Natural killer cell treated with Interleukin-12 subunit alpha and Interleukin-12 subunit beta and Interleukin-15 and Interleukin-18, amount 100 ng/mL, for 72 hours (primary cell): ENCODE data around the gene PTGER2. TPM values are rescaled to one million over a fixed set of nuclear protein-coding genes. Genes with fewer than 3 reads are reported as not detected.

Source experiments
- ATAC-seq, 2 donors: fragments of 150-1000 bp; cut with Tn5 transposase in 1 of 2; sonication (Bioruptor Pico), chemical (Tn5 transposase) in 1 of 2; 2 replicates each; pipeline ENCODE4 v1.10.0; 2021
- DNase-seq: peaks from one replicate; pipeline ENCODE4 v3.0.0; 2022; ENCODE audit warnings: low spot score
- H3K27ac Mint-ChIP-seq, 2 donors: 1 replicate in 1 of 2; 2 replicates in 1 of 2; pipeline ENCODE4 v1.8.0; 2022; ENCODE audit warnings: mixed read lengths in 2 of 2, mild to moderate bottlenecking in 1 of 2, moderate library complexity in 1 of 2
- H3K27me3 Mint-ChIP-seq, 2 donors: 1 replicate in 1 of 2; 2 replicates in 1 of 2; pipeline ENCODE4 v1.8.0; 2022; ENCODE audit warnings: mixed read lengths in 2 of 2
- H3K36me3 Mint-ChIP-seq: one replicate; pipeline ENCODE4 v1.8.0; 2022; ENCODE audit warnings: mixed read lengths
- H3K4me1 Mint-ChIP-seq, 2 donors: 1 replicate in 1 of 2; 2 replicates in 1 of 2; pipeline ENCODE4 v1.8.0; 2022; ENCODE audit warnings: low read depth in 2 of 2, mixed read lengths in 2 of 2, mild to moderate bottlenecking in 1 of 2
- H3K4me3 Mint-ChIP-seq: one replicate; pipeline ENCODE4 v1.8.0; 2022; ENCODE audit warnings: mixed read lengths
- H3K9me3 Mint-ChIP-seq: 2 replicates; pipeline ENCODE4 v1.8.0; 2022; ENCODE audit warnings: mixed read lengths
- total RNA-seq, 2 donors: library from RNA; stranded (reverse); gene quantifications; one replicate each; pipeline ENCODE4 v1.2.3, GENCODE V29; 2022

Gene PTGER2
- total RNA-seq, 2 donors from 2014 or later, result 94.5 to 96.0 TPM

DNA sequence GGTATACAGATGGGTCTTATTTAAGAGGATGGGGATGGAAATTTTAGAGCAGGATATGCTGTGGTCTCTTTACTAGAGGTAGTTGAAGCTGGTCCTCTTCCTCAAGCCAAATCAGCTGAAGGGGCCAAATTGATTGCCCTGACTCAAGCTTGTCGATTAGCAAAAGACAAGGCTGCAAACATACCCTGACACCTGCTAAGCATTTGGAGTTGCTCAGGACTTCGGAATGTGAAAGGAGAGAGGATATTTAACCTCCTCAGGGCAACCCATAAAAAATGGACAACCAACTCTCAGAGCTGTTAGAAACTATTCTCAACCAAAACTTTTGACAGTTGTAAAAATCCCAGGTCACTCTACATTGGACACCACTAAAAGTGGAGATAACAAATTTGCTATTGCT is 31.0 kb upstream of the PTGER2 start:
- peaks cover 15% of the 10 kb centered on the region for H3K36me3 Mint-ChIP-seq
- DNase-seq, result no peak
- H3K27me3 Mint-ChIP-seq, result no peaks in the 10 kb centered on the region
- no peak for ATAC-seq
- H3K27ac Mint-ChIP-seq, result peak overlapping the region in 1 of 2 donors; percentile 86
- no peaks in the 10 kb centered on the region for H3K9me3 Mint-ChIP-seq
- H3K4me1 Mint-ChIP-seq, result peaks cover 64 to 67% of the 10 kb centered on the region in 2 donors
- no peak overlapping the region for H3K4me3 Mint-ChIP-seq

DNA sequence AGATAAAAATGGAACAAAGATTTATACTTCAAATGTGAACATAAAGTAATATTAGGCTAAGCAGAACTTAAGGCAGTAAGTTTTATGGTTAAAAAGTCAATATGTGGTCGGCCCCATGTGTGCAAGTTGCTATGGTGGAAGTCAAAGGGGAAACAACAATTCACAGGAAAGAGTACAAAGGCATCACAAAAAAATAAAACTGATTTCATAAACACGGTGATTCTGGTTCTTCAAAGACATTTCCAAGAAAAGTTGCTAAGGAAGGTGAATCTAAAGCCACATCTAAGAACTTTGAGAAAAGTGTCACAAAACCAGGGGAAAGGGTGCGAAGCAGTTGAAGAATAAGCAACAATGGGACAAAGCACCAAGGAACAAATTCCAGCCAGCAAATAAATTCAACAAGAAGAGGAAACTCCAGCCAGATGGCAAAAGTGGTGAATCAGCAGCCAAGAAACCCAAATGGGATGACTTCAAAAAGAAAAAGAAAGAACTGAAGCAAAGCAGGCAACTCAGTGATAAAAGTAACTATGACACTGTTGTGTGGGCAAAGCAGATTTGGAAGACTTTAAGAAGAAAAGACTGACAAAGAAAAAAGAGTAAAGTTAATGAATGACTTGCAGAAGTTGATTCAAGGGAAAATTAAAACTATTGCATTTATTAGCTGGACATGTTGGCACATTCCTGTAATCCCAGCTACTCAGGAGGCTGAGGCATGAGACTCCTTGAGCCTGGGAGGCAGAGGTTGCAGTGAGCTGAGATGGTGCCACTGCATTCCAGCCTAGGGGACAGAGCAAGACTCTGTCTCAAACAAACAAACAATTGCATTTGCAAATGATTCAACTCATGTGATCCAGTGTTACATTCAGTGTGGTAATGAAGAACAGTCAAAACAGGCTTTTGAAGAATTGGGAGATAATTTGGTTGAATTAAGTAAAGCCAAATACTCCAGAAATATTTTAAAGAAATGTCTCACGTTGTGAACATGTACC is 27.2 kb upstream of the PTGER2 start:
- Mint-ChIP-seq H3K36me3 (peaks cover 21% of the 10 kb centered on the region), H3K4me3 (peak overlapping the region; percentile 49), H3K27me3 (no peaks in the 10 kb centered on the region), H3K27ac (peak overlapping the region; percentile 36 to 53), H3K4me1 (peaks cover 48 to 51% of the 10 kb centered on the region in 2 donors), H3K9me3 (peaks cover 2% of the 10 kb centered on the region)
- no peak for ATAC-seq
- no peak for DNase-seq

DNA sequence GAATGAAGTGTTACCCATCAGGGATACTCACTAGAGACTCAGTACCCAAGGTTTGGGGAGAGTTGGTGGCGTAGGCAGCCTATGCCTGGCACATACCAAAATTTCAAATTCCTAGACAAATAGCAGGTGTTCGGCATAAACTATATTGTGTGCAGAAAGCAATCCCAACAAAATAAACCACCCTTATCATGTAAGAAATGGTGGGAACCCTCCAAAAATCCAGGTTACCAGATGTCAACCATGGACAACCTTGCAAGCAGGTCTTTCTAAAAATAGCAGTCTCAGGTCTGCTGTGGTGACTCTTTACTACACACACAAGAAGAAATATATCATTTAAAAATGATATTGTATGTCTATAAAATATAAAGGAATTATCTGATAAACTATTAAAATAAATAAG is 17.7 kb upstream of the PTGER2 start:
- no peak for ATAC-seq
- no peaks in the 10 kb centered on the region for H3K27me3 Mint-ChIP-seq
- no peak overlapping the region for H3K27ac Mint-ChIP-seq
- no peak overlapping the region for H3K4me3 Mint-ChIP-seq
- peaks cover 11% of the 10 kb centered on the region for H3K36me3 Mint-ChIP-seq
- DNase-seq, result no peak
- H3K4me1 Mint-ChIP-seq, result peaks cover 23 to 31% of the 10 kb centered on the region in 2 donors
- no peaks in the 10 kb centered on the region for H3K9me3 Mint-ChIP-seq

DNA sequence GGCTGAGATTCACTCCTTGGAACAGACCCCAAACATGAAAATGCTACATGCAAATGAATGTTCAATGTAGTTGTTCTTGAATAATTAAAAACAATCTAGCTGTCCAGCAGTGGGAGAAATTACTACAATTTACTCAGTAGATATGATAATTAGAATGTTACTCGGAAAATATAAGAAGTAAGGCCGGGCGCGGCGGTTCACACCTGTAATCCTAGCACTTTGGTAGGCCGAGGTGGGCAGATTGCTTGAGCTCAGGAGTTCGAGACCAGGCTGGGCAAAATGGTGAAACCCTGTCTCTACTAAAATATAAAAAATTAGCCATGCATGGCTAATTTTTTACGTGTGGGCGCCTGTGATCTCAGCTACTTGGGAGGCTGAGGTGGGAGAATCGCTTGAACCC is 15.3 kb upstream of the PTGER2 start:
- Mint-ChIP-seq H3K27me3 (no peaks in the 10 kb centered on the region), H3K36me3 (peaks cover 16% of the 10 kb centered on the region), H3K27ac (peak overlapping the region; percentile 65 to 68), H3K4me3 (peak overlapping the region; percentile 31), H3K9me3 (no peaks in the 10 kb centered on the region), H3K4me1 (peaks cover 37 to 51% of the 10 kb centered on the region in 2 donors)
- no peak for DNase-seq
- ATAC-seq, result no peak

DNA sequence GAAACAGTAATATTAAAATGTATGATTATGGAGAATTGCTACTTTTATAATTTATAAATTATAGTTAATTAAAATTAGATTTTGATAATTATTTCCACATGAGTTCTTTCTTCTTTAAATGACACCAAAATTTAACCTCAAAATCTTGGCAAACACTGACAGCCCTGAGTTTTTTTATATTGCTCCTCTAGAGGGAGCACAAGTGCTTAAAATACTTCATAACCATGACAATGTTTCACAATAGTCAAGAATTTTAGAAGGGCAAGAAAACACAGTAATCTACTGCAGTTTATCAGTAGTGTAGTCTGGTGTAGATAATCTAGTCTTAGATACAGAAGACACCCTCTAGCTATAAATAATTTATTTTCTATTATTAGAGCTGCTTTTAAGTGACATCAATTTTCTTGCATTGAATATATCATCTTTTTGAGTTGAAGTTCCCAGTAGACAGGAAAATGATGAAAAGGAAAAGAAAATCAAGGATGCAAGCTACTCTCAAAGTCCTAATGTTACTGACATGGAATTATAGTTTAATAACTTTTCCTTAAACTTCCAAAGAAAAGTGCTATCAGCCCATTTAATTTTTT is 14.3 kb upstream of the PTGER2 start:
- peaks cover 23% of the 10 kb centered on the region for H3K36me3 Mint-ChIP-seq
- no peaks in the 10 kb centered on the region for H3K27me3 Mint-ChIP-seq
- ATAC-seq (peak; percentile 46 to 73), DNase-seq (no peak)
- H3K27ac Mint-ChIP-seq, result peak overlapping the region; percentile 55 to 78
- peaks cover 44 to 61% of the 10 kb centered on the region in 2 donors for H3K4me1 Mint-ChIP-seq
- H3K4me3 Mint-ChIP-seq, result no peak overlapping the region
- no peaks in the 10 kb centered on the region for H3K9me3 Mint-ChIP-seq

DNA sequence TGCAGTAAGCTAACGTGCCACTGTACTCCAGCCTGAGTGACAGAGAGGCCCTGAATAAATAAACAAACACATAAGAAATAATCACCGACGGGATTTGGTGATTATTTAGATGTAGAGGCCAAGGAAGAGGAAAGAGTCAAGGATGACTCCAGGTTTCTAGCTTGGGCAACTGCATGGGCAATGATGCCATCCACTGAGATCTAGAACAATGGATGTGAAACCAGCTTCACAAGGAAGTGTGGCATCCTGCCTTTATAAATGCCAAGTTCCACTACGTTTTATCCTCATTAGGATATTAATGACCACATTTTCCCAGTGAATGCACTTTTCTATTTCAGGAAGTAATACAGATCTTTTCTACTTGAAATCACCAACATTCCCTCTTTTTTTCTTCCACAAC is 10.9 kb upstream of the PTGER2 start:
- no peak for DNase-seq
- H3K9me3 Mint-ChIP-seq, result no peaks in the 10 kb centered on the region
- no peak overlapping the region for H3K4me3 Mint-ChIP-seq
- no peak for ATAC-seq
- no peaks in the 10 kb centered on the region for H3K27me3 Mint-ChIP-seq
- peaks cover 28% of the 10 kb centered on the region for H3K36me3 Mint-ChIP-seq
- peaks cover 53 to 75% of the 10 kb centered on the region in 2 donors for H3K4me1 Mint-ChIP-seq
- H3K27ac Mint-ChIP-seq, result peak overlapping the region; percentile 55 to 78

DNA sequence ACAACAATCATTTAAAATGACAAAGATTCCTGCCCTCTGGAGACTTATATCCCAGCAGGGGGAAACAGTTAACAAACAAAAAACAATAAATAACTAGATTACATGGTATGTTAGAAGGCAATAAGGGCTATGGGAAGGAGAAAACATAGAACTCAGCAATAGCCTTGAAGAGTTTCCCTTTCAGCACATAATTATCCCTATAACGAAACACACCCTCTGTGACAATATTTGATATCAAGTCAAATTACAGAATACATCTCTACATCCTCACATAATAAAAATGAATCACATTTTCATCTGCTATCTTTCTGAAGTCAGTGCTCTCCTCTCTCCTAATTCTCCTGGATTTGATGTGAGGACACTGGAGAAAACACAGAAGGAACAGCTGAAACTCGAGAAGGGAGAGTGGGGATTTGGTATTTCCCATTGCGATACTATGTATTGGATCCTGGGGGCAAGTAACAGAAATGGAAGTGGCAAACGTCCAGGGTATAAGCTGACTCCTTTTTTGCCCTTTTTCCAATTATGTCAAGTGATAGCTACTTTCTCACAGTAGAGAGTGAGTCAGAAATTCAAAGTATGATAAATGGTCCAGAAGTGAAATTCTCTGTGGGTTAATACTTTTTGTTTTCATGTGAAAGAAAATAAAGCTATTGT is 9.7 kb upstream of the PTGER2 start:
- H3K4me3 Mint-ChIP-seq, result no peak overlapping the region

DNA sequence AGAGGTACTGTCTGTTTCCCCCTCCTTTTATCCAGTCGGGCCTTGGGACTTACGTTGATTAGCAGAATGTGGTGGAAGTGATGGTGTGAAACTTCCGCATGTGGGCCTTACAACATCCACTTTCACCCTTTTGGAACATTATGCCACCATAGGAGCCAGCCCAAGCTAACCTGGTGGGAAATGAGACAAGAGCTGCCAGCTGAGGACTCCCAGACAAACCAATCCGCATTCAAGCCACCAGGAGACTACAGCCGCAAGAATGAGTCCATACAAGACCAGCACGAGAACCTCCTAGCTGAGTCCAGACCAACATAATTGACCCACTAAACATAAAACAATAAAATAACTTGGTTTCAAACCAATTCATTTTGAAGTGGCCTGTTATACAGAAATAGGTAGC is 9.1 kb upstream of the PTGER2 start:
- Mint-ChIP-seq H3K36me3 (peaks cover 25% of the 10 kb centered on the region), H3K27ac (peak overlapping the region; percentile 55 to 58), H3K27me3 (no peaks in the 10 kb centered on the region), H3K9me3 (no peaks in the 10 kb centered on the region), H3K4me3 (no peak overlapping the region), H3K4me1 (peaks cover 57 to 69% of the 10 kb centered on the region in 2 donors)
- ATAC-seq (no peak), DNase-seq (no peak)

More for the DNA sequence above, 9.7 kb upstream of the PTGER2 start:
- no peaks in the 10 kb centered on the region for H3K9me3 Mint-ChIP-seq
- DNase-seq, result no peak
- peaks cover 25% of the 10 kb centered on the region for H3K36me3 Mint-ChIP-seq
- peak overlapping the region; percentile 55 to 58 for H3K27ac Mint-ChIP-seq
- peaks cover 54 to 75% of the 10 kb centered on the region in 2 donors for H3K4me1 Mint-ChIP-seq
- ATAC-seq, result no peak
- no peaks in the 10 kb centered on the region for H3K27me3 Mint-ChIP-seq

DNA sequence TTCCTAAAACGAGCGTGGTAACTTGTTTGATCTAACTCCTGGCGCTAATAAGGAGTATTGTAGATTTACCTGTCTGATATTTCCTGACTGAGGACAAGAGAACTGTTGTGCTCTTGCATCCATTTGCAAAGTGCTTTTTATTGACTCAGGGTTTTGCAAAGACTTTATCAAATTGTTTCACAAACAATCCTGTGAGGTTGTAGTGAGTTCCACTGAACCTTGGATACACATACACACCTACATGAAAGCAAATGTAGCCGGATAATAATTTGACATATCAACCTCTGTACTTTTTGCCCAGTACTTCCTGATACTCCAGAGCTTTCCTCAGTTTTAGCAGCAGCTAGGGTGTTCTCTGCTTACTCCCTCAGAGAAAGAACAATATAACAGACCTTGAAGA is 6.7 kb upstream of the PTGER2 start:
- peaks cover 38% of the 10 kb centered on the region for H3K36me3 Mint-ChIP-seq
- H3K4me1 Mint-ChIP-seq, result peaks cover 61 to 63% of the 10 kb centered on the region in 2 donors
- H3K27ac Mint-ChIP-seq, result peak overlapping the region; percentile 74 to 98

DNA sequence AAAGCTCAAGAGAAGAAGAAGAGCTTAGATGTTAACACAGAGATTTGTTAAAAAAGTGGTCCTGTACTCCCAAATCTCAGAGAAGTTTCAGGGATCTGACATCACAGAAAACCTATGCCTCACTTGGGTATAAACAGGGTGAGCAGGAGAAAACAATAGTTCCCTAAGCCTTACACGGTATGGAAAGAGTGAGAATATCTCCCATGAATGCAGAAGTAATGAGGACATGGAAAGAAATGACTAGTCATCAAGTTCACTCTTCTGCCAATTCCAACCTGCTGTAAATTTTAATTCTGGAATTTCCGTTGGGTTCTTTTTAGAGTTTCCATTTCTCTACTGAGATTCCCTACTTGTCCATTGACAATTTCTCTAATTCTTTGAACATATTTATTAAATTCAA is 6.2 kb upstream of the PTGER2 start:
- ATAC-seq, result no peak
- peaks cover 43% of the 10 kb centered on the region for H3K36me3 Mint-ChIP-seq
- H3K27me3 Mint-ChIP-seq, result no peaks in the 10 kb centered on the region
- H3K4me1 Mint-ChIP-seq, result peaks cover 62 to 63% of the 10 kb centered on the region in 2 donors
- no peak for DNase-seq
- H3K27ac Mint-ChIP-seq, result peak overlapping the region; percentile 74 to 98
- H3K9me3 Mint-ChIP-seq, result no peaks in the 10 kb centered on the region
- no peak overlapping the region for H3K4me3 Mint-ChIP-seq

More for the DNA sequence above, 6.7 kb upstream of the PTGER2 start:
- ATAC-seq, result no peak
- DNase-seq, result no peak
- Mint-ChIP-seq H3K4me3 (no peak overlapping the region), H3K27me3 (no peaks in the 10 kb centered on the region), H3K9me3 (no peaks in the 10 kb centered on the region)

DNA sequence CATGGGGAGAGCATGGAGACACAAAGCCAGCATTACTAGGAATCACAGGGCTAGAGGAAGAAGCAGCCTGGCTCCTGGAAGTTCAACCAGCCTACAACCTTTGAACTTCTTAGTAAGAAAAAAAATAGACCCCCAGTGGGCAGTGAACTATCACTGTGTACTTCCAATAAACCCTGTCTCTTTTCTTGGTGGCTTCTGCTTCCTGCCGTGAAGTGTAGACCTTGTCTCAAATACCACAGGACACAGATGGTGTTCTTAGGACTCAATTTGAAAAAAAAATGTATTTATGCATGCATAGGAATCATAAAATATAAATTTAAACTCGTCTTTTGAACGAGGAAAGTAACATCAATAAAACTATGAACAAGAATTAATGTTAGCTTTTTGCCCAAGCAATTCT is 3.6 kb upstream of the PTGER2 start:
- H3K9me3 Mint-ChIP-seq, result no peaks in the 10 kb centered on the region
- ATAC-seq (no peak), DNase-seq (no peak)
- peak overlapping the region; percentile 98 for H3K27ac Mint-ChIP-seq
- H3K27me3 Mint-ChIP-seq, result no peaks in the 10 kb centered on the region
- peaks cover 52% of the 10 kb centered on the region for H3K36me3 Mint-ChIP-seq
- H3K4me3 Mint-ChIP-seq, result peak overlapping the region; percentile 100
- H3K4me1 Mint-ChIP-seq, result peaks cover 53 to 61% of the 10 kb centered on the region in 2 donors

DNA sequence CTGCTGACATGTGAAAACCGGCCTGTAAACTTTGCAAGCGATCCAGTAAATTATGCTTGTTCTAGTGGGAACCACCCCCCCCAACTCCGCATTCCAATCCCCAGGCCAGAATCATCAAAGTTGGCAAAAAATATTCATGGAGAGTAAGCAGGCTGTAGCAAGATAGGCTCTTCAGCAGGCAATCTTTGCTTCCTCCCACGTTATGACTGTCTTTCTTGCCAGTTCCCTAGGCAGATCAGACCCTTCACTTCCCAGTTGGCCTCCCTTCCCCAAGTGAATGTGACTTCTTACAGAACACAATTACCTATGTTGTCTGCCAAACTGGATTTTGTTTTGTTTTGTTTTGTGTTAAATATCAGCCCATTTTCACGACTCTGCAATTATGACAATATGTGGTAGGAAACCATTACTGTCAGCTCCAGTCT is 1.2 kb upstream of the PTGER2 start:
- H3K27me3 Mint-ChIP-seq, result no peaks in the 10 kb centered on the region
- no peaks in the 10 kb centered on the region for H3K9me3 Mint-ChIP-seq
- ATAC-seq (no peak), DNase-seq (no peak)
- H3K4me3 Mint-ChIP-seq, result peak overlapping the region; percentile 100
- peaks cover 63% of the 10 kb centered on the region for H3K36me3 Mint-ChIP-seq
- H3K4me1 Mint-ChIP-seq, result peaks cover 52 to 62% of the 10 kb centered on the region in 2 donors
- peak overlapping the region; percentile 98 for H3K27ac Mint-ChIP-seq

DNA sequence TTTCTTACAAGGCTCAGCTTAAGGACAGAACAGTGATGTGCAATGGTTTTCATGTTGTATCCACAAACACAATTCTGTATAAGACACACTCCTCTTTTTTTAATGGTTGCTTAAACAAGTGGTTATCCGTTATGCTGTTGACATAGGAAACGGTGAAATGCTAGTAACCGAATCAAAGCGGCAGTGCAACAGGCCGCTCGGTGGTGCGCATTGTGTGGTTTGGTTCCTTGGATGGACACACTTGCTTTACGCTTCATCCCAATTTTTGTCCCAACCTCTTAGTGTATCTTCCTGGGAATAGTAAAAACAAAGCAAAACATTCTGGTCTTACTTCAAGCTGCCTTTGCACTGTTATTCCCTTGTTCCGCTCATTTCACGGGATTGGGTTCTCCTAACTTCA is 650 bp upstream of the PTGER2 start:
- Mint-ChIP-seq H3K4me1 (peaks cover 57 to 62% of the 10 kb centered on the region in 2 donors), H3K36me3 (peaks cover 64% of the 10 kb centered on the region), H3K27me3 (no peaks in the 10 kb centered on the region), H3K9me3 (no peaks in the 10 kb centered on the region), H3K4me3 (peak overlapping the region; percentile 100), H3K27ac (peak overlapping the region; percentile 98)
- no peak for DNase-seq
- ATAC-seq, result no peak
